Skeletal muscle satellite cell (primary cell): ENCODE measurements around the gene GAB4.
"Not testable (repeated sequence)": the region's sequence is repeated elsewhere in the genome, so short reads cannot be mapped to it uniquely, and the experiment has no call there.

ENCODE experiments used
- H3K27me3 ChIP-seq: 2 replicates; pipeline ENCODE4 v1.7.0; 2013; ENCODE audit warnings: low read length; ENCODE audit not compliant: control insufficient read depth, insufficient read depth
- H3K36me3 ChIP-seq: 2 replicates; pipeline ENCODE4 v1.7.0; 2013; ENCODE audit warnings: mild to moderate bottlenecking, control low read depth, low read length; ENCODE audit not compliant: insufficient read depth
- H3K4me1 ChIP-seq: 2 replicates; pipeline ENCODE4 v1.7.0; 2013; ENCODE audit warnings: low read length; ENCODE audit not compliant: control insufficient read depth, insufficient read depth
- H3K4me2 ChIP-seq: 2 replicates; pipeline ENCODE4 v1.7.0; 2013; ENCODE audit warnings: mild to moderate bottlenecking, low read length
- H3K4me3 ChIP-seq: 2 replicates; pipeline ENCODE4 v1.7.0; 2013; ENCODE audit warnings: low read length
- H3K9ac ChIP-seq: 2 replicates; pipeline ENCODE4 v1.7.0; 2013; ENCODE audit warnings: mild to moderate bottlenecking, low read depth, low read length, moderate library complexity
- H3K9me3 ChIP-seq: replicated peaks from 2 replicates; pipeline ENCODE4 v1.7.0; 2013; ENCODE audit warnings: mild to moderate bottlenecking, control low read depth, low read length

Gene GAB4

GRCh38 chr22:16922076-16922475 lies 85.9 kb downstream of the GAB4 start:
- Histone ChIP-seq H3K27me3 (peaks cover 12% of the 10 kb centered on the region), H3K9me3 (no peaks in the 10 kb centered on the region), H3K4me3 (no peak overlapping the region), H3K4me2 (no peak overlapping the region), H3K9ac (no peak overlapping the region), H3K4me1 (no peaks in the 10 kb centered on the region), H3K36me3 (no peaks in the 10 kb centered on the region)

- Histone ChIP-seq H3K27me3 (peaks cover 25% of the 10 kb centered on the region), H3K9ac (no peak overlapping the region), H3K4me3 (no peak overlapping the region)
Measured at GRCh38 chr22:16917144-16918003, 90.6 kb downstream of the GAB4 start.

GRCh38 chr22:16915701-16916100 lies 92.3 kb downstream of the GAB4 start:
- no peak overlapping the region for H3K9ac ChIP-seq

More at GRCh38 chr22:16917144-16918003, 90.6 kb downstream of the GAB4 start:
- H3K9me3 ChIP-seq, result no peaks in the 10 kb centered on the region
- H3K4me2 ChIP-seq, result no peak overlapping the region
- H3K36me3 ChIP-seq, result no peaks in the 10 kb centered on the region
- H3K4me1 ChIP-seq, result no peaks in the 10 kb centered on the region

GRCh38 chr22:16914911-16915310 lies 93.1 kb downstream of the GAB4 start:
- H3K9me3 ChIP-seq, H3K4me2 ChIP-seq, H3K36me3 ChIP-seq, H3K9ac ChIP-seq, H3K4me3 ChIP-seq, H3K4me1 ChIP-seq: not testable (repeated sequence)
- peaks cover 13% of the 10 kb centered on the region for H3K27me3 ChIP-seq

More at GRCh38 chr22:16915701-16916100, 92.3 kb downstream of the GAB4 start:
- Histone ChIP-seq H3K9me3 (no peaks in the 10 kb centered on the region), H3K27me3 (peaks cover 13% of the 10 kb centered on the region), H3K4me2 (no peak overlapping the region), H3K4me3 (no peak overlapping the region), H3K36me3 (no peaks in the 10 kb centered on the region), H3K4me1 (no peaks in the 10 kb centered on the region)

- Histone ChIP-seq H3K36me3 (no peaks in the 10 kb centered on the region), H3K4me2 (no peak overlapping the region), H3K9ac (no peak overlapping the region), H3K4me1 (no peaks in the 10 kb centered on the region), H3K27me3 (peaks cover 13% of the 10 kb centered on the region), H3K4me3 (no peak overlapping the region), H3K9me3 (no peaks in the 10 kb centered on the region)
Measured at GRCh38 chr22:16914006-16914405, 94.0 kb downstream of the GAB4 start.

GRCh38 chr22:16912281-16912680 lies 95.7 kb downstream of the GAB4 start:
- Histone ChIP-seq H3K27me3 (peaks cover 16% of the 10 kb centered on the region), H3K9ac (no peak overlapping the region), H3K4me2 (no peak overlapping the region)

More at GRCh38 chr22:16912281-16912680, 95.7 kb downstream of the GAB4 start:
- Histone ChIP-seq H3K36me3 (no peaks in the 10 kb centered on the region), H3K4me3 (no peak overlapping the region), H3K9me3 (no peaks in the 10 kb centered on the region), H3K4me1 (no peaks in the 10 kb centered on the region)
